Activated CD4-positive, CD25-positive, alpha-beta regulatory T cell treated with anti-CD3 and anti-CD28 coated beads, Interleukin-2, amount 50 U/mL, for 16 hours (primary cell): ENCODE data around the gene MMP10.
"Not testable (repeated sequence)": the region's sequence is repeated elsewhere in the genome, so short reads cannot be mapped to it uniquely, and the experiment has no call there.

Experiments used
- DNase-seq: peaks from one replicate; pipeline ENCODE4 v3.0.0-alpha.2; 2020; ENCODE audit warnings: low read depth, low spot score

The MMP10 gene

DNA sequence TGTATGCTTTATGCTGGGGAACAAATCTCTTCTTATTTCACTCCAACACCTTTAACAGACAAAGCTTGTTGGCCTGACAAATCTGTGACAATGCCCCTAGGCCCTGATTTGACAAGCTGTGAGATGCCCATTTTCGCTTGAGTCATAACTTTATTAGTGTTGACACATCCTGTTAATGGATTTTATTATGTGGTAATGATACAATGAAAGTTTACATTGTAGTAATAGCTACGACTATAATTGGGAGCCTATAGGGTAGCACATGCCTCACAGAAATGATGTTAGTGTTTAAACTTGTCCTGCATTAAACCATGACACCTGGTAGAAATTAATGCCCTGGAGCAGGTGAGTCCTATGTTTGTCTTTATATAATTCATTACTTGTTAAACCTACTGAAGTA lies 3.3 kb upstream of the MMP10 start:
- DNase-seq, result no peak

DNA sequence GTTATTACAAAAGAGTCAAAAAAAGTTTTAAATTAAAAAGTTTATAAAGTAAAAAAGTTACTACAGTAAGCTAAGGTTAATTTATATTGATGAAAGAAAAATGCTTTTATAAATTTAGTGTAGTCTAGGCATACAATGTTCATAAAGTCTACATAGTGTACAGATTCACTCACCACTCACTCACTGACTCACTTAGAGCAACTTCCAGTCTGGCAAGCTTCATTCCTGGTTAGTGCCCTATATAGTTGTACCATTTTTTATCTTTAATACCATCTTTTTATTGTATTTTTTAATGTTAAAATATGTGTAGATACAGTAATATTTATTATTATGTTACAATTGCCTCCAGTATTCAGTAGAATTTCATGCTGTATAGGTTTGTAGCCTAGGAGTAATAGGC lies 2.6 kb upstream of the MMP10 start:
- DNase-seq, result no peak

DNA sequence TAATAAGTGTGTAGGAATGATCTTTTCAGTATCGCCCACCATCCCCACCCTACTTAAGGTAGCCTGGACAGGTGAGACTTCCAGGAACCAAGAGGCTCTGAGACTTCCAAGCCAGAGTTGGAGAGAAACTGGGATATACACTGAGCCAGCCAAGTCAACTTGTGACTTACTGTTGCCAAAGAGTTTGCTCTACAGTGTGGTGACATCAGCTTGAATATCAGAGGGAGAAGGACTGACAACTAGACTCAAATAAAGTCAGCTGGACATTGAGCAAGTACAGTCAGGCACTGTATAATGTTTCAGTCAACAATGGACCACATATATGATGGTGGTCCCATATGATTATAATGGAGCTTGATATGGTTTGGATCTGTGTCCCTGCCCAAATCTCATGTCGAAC lies 1.2 kb upstream of the MMP10 start:
- DNase-seq, result no peak

DNA sequence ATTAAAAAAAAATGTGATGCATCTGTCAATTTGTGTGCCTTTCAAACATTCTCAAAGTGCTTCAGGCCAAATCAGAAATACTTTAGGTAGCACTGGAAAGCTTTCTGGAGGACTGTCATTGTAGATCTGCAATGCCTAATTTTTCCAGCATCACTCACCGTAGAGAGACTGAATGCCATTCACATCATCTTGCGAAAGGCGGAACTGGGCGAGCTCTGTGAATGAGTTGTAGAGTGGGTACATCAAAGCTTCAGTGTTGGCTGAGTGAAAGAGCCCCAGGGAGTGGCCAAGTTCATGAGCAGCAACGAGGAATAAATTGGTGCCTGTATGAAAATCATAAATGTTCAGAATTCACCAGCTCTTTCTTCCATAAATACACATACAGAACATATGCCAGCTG lies 4.0 kb downstream of the MMP10 start:
- DNase-seq, result no peak

DNA sequence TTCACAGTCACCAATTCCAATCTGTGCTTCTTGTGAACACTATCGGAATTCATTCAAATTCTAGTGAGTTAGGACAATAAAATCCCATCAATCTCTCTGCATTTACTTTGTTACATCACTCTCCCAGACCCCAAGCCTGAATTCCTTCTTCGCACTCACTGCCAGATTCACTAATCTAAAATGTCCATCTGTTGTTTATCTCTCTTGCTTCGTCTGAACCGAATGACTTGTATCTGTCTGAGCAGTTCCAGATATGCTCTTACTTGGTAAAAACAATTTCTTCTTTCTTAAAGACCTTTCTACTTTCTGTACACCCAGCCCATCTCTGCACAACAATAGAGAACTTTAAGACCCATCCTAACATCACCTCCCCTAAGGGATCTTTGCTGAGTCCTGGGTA lies 7.0 kb downstream of the MMP10 start:
- DNase-seq, result no peak

DNA sequence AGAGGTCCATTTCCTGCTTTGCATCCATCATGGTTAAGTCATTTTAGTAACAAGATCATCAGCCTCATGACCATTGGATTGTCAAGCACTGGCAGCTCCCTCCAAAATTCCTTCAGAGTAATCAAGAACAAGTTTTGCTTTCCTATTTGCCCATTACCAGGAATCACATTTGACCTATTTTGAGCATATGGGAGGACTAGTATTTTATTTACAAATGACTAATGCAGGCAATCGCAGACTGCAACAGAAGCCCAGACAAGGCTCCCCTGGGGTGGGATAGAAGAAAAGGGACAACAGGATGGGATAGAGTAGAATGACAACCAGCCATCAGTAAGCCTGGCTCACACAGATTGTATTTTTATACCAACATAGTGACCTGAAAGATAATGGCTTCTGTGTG lies 9.1 kb downstream of the MMP10 start:
- DNase-seq, result no peak

DNA sequence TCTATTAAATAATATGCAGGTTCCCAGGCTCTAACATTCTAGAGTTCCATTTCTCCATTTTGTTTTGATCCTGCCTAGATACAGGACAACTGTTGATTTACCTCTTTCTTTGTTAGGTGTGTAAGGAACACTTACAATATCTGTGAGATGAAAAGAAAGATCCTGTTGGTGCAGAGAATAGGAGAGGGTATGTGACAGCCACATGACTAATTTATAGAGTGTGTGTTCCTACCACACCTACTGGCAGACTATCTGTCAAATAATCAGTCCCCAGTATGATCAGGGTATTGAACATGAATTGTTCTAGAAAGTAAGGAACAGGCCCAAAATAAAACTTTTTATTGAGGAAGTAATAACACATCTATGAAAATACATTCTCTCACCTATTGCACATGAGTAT lies 10.2 kb downstream of the MMP10 start:
- DNase-seq, result no peak

DNA sequence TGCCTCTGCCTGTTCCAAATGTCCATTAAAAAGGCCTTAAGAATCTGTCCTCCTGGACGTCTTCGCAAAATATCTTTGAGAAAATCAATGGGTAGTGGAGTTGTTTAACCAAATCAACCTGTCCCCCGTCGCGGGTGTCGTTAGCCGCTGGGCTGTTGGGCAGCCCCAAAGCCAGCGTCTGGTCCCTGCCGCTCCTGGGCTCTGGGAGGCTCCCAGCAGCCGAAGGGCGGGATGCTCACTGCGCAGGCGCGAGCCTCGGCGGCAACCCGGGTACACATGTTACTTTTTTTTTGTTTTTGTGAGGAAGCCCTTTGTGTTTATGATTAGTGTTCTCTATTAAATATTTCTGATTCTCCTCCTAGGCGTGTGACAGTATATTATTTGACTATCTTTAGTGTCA lies 12.6 kb downstream of the MMP10 start:
- no peak for DNase-seq

DNA sequence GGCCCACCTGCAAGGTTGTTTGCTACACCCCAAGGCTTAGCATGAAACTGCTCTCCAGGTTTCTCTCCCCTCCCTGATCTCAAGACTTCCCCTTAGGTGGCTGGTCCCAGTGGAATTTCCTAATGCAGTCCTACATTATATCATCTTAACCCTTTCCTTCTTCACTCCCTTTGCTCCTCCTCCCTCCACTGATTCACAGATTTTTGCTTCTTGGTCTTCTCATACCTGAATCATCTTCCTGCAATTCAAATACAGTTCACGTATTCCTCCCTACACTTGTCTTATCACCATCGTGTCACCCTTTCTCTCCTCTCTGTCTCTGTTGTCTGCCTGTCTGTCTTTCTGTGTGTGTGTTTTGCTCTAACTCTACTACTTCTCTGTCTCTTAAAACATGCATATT lies 17.0 kb downstream of the MMP10 start:
- no peak for DNase-seq

DNA sequence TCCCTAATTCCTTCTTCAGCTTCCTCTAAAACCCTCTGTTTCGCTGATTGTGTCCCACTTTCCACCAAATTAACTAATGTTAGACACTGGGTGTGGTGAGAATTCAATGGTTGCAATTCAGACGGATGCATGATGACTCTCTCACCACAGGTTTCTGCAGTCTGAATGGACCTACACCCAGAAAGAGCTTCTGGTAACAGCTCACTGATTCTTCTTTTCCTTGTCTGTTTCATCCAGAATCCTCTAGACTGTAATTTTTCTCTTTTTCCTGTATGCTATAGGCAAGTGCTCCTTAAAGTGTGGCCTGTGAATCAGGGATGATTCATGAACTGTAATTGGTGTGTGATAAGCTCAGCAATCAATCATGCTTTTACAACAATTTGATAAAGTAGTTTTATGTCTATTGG lies 18.1 kb downstream of the MMP10 start:
- no peak for DNase-seq

DNA sequence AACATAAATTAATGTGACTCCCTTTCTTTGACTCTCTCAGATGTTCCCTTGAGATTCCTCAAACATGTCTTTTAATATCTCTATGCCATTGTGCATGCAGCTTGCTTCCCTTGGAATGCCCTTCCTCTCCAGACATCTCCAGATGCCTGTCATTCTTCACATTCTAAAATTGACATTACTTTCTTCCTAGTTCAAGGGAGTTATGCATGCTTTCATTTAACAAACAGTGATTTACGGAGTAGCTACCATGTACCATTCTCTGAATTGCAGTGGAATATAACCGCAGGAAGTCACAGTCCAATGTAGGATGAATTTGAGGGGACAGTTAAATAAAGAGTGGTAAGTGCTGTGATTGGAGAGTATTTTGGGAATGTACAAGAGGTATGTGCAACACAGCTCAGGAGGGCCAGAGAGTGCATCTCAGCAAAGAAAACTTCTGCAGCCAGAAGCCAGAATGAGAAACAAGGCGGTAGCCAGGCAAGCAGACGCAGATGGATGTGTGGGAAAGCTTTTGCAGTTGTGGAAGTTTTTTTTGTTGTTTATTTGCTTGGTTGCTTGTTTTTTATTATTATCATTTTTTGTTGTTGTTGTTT lies 18.7 kb downstream of the MMP10 start:
- no peak for DNase-seq

DNA sequence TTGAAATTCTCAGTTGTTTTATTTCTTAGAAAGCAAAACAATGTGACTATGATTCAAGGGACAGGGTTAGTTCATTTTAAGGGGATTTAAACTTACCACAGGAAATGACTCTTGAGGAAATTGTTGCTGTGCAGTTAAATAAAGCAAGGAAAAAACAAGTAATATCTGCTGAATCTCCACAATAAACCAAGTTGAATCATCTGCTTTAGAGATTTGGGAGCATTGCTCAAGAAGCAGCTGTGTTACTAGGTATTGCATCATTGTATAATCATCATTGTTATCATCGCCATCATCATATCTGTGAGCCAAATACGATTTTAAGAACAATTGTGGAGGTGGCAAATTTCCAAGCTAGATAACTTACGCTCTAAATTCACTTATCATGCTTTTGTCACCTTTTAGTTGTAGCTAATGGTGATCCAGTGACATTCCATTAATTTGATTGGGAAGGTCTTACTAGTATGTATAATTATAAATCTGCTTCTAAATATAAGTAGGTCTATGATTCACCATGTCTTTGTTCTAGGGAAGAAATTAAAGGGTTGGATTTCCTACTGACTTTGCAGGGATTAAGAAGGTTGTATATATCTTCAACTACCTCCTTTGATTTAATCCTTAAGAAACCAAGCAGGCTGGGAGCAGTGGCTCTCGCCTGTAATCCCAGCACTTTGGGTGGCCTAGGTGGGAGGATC lies 19.9 kb downstream of the MMP10 start:
- DNase-seq, result no peak

DNA sequence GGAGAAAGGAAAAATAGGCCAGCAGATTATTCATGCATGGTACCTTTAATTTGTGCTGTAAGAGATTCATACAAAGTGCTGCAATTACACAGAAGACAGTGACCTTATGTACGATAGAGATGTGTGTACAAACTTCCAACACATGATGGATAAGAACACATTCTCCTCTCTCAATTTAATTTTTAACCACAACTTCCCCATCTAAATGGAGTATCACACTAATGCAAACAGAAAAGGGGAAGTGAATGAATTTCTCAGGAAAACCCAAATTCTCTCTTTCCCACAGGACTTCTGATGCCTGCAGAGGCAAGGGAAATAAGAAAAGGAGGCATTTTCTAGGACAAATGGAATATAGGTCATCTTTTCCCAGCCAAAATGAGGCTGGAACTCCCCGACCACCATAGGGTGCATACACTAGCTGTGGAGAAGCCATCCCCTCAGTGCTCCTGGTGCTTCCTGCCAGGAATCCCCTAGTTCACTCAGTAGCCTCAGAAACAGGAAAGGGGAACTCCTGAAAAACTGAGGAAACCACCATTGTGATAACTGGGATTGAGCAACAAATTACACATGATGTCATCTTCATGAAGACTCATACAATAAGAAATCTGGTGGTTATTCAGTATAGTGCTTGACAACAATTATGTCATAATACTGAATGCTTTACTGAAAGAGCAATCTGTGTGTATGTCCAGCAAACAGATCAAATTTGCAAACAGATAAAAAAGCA lies 22.4 kb downstream of the MMP10 start:
- DNase-seq, result no peak

DNA sequence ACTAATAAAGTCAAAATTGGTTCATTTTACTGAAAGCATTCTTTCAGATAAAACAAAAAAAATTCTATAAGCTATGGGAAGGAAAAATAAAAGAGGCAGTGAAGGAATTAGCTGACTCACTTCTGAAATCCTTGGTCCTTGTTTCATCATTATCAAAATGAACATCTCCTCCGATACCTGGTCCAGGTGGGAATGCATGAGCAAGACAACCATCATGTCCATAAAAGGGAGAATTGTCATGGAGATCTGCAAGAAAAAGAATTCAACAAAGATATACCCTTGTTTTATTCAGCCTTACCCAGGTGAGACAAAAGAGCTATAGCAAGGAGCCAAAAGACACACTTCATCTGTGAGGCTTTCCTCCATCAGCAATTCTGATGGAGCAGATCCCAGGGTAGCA lies 27.2 kb downstream of the MMP10 start:
- no peak for DNase-seq

DNA sequence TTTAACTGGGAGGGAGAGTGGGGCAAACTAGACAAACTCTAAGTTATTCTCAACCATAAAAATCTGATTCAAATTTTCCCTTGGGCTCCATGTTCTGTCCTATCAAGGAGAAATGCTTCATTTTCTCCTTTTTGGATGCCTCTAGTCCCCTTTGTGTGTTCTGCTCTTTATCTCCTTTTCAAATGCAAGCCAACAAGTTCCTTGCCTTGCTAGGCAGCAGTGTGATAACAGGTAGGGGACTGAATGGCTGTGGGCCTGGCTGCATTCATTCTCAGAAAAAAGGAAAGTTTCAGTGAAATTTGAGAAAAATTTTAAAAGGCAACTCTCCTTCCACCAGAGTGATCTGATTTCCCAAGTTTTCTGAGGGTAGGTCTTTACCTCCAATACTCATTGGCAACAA lies 28.8 kb downstream of the MMP10 start:
- DNase-seq, result no peak

DNA sequence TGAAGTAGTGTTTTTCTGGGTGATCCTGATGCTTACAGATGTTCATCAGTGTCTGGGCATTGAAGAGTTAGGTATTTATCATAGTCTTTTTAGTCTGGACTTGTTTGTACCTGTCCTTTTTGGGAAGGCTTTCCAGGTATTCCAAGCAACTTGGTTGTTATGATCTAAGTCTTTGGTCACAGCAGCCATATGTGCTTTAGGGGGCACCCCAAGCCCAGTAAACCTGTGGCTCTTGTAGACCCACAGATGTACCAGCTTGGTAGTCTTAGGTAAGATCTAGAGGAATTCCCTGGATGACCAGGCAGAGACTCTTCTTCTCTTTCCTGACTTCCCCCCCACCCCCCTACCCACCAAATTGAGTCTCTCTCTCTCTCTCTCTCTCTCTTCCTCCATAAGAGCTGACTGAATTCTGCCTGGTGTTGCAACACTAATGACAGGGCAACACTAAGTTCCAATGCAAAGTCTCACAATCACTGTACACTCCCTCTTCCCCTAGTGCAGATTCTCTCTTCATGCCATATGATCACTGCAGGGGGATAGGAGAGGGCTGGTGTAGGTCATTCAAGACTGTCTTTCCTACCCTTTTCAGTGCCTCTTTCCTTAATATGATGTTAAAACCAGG lies 31.2 kb downstream of the MMP10 start:
- DNase-seq, result no peak

DNA sequence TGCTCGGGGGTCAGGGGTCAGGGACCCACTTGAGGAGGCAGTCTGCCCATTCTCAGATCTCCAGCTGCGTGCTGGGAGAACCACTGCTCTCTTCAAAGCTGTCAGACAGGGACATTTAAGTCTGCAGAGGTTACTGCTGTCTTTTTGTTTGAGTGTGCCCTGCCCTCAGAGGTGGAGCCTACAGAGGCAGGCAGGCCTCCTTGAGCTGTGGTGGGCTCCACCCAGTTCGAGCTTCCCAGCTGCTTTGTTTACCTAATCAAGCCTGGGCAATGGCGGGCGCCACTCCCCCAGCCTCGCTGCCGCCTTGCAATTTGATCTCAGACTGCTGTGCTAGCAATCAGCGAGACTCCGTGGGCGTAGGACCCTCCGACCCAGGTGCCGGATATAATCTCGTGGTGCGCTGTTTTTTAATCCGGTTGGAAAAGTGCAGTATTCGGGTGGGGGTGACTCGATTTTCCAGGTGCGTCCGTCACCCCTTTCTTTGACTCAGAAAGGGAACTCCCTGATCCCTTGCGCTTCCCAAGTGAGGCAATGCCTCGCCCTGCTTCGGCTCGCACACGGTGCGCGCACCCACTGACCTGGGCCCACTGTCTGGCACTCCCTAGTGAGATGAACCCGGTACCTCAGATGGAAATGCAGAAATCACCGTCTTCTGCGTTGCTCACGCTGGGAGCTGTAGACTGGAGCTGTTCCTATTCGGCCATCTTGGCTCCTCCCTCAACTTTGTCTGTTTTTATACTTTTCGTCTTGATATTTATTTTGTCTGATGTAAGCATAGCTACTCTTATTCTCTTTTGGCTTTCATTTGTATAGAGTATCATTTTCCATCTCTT lies 33.5 kb downstream of the MMP10 start:
- not testable (repeated sequence) for DNase-seq

DNA sequence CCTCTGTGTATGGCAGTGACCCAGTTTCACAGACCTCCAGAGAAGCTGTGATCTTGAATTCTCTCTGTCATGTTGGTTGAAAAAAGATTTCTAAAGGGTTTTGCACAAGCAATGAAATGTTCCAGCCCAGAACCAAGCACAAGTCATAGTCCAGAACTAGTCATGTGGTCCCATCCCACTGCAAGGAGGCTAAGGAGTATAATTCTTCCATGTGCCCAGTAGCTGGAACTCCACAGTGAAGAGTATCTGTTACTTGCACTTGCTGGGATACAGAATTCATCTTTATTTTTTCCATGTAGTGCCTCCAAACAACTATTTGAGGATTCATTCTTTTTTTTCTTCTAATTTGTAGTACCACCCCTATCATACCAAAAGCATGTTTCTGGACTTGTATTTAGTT lies 45.8 kb downstream of the MMP10 start:
- no peak for DNase-seq

DNA sequence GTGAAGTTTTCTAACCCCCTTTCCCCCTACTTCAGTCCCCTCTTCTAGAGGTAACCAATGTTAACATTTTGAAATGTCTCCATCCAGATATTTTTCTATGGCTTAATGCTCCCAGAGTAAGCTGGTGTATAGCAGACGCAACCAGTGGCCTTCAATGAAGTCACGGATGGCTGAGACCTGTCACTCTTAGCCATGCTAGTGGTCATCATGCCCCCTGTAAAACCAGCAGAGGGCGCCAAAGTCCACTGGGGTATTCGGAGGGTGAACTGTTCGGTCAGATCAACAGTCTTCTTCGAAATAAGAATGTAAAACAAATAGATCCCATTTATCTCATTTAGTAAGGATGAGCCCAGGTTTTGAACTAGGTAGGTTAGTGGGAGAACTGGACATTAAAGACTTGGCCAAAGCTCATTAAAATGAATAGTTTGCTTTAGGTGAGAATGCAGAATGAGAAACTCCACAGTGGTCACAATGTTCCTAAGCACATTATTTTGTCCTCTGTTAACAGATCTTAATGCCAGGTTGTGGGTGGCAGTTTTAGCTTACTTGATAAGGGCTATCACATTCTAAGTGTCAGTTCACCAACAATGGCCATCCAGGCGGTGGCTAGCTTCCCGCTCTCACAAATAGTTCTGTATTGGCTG lies 47.1 kb downstream of the MMP10 start:
- no peak for DNase-seq

DNA sequence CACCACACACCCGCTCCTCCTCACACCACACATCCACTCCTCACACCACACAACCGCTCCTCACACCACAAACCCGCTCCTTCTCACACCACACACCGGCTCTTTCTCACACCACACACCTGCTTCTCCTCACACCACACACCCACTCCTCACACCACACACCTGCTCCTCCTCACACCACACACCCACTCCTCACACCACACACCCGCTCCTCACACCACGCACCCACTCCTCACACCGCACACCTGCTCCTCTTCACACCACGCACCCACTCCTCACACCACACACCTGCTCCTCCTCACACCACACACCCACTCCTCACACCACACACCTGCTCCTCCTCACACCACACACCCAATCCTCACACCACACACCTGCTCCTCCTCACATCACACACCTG lies 49.5 kb downstream of the MMP10 start:
- DNase-seq, result not testable (repeated sequence)
